Activated T-cell treated with anti-CD3 and anti-CD28 coated beads, Interleukin-2, amount 50 U/mL, for 24 hours (primary cell): ENCODE measurements around the gene NME8.
"Not testable (repeated sequence)": the region's sequence is repeated elsewhere in the genome, so short reads cannot be mapped to it uniquely, and the experiment has no call there.

Experiments
- DNase-seq: peaks from one replicate; pipeline ENCODE4 v3.0.0-alpha.2; 2020
- H3K27ac Mint-ChIP-seq: 2 replicates; pipeline ENCODE4 v1.8.0; 2020; ENCODE audit warnings: mild to moderate bottlenecking, mixed read lengths
- H3K27me3 Mint-ChIP-seq: 2 replicates; pipeline ENCODE4 v1.8.0; 2020; ENCODE audit warnings: mixed read lengths
- H3K36me3 Mint-ChIP-seq: 2 replicates; pipeline ENCODE4 v1.8.0; 2020; ENCODE audit warnings: low read depth, mixed read lengths
- H3K4me1 Mint-ChIP-seq: 2 replicates; pipeline ENCODE4 v1.8.0; 2020; ENCODE audit warnings: low read depth, mixed read lengths
- H3K4me3 Mint-ChIP-seq: 2 replicates; pipeline ENCODE4 v1.8.0; 2020; ENCODE audit warnings: mild to moderate bottlenecking, moderate library complexity, mixed read lengths
- H3K9me3 Mint-ChIP-seq: 2 replicates; pipeline ENCODE4 v1.8.0; 2020; ENCODE audit warnings: mixed read lengths

NME8 gene, protein sequence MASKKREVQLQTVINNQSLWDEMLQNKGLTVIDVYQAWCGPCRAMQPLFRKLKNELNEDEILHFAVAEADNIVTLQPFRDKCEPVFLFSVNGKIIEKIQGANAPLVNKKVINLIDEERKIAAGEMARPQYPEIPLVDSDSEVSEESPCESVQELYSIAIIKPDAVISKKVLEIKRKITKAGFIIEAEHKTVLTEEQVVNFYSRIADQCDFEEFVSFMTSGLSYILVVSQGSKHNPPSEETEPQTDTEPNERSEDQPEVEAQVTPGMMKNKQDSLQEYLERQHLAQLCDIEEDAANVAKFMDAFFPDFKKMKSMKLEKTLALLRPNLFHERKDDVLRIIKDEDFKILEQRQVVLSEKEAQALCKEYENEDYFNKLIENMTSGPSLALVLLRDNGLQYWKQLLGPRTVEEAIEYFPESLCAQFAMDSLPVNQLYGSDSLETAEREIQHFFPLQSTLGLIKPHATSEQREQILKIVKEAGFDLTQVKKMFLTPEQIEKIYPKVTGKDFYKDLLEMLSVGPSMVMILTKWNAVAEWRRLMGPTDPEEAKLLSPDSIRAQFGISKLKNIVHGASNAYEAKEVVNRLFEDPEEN

GRCh38 chr7:37848297-37848696 lies at the start of gene NME8:
Gene NME8, plus strand, starts transcription at chr7:37848597. Its CDS starts 1,670 bp downstream, at chr7:37850267.
- H3K4me1 Mint-ChIP-seq = no peaks in the 10 kb centered on the region
- peaks cover 2% of the 10 kb centered on the region for H3K9me3 Mint-ChIP-seq
- no peak within 1 kb of the TSS for H3K4me3 Mint-ChIP-seq
- DNase-seq = no peak
- H3K27me3 Mint-ChIP-seq = peaks cover 23% of the 10 kb centered on the region
- no peak within 1 kb of the TSS for H3K27ac Mint-ChIP-seq
- H3K36me3 Mint-ChIP-seq = no peaks in the 10 kb centered on the region

- H3K36me3 Mint-ChIP-seq = no peaks in the 10 kb centered on the region
- peaks cover 11% of the 10 kb centered on the region for H3K27me3 Mint-ChIP-seq
- peaks cover 2% of the 10 kb centered on the region for H3K9me3 Mint-ChIP-seq
- no peak overlapping the region for H3K4me3 Mint-ChIP-seq
- no peak overlapping the region for H3K27ac Mint-ChIP-seq
- no peak for DNase-seq
- no peaks in the 10 kb centered on the region for H3K4me1 Mint-ChIP-seq
Measured at GRCh38 chr7:37806152-37806551, 42.2 kb upstream of the NME8 start.

GRCh38 chr7:37812161-37812580 lies 36.2 kb upstream of the NME8 start:
- not testable (repeated sequence) for H3K9me3 Mint-ChIP-seq, H3K36me3 Mint-ChIP-seq, DNase-seq, H3K4me3 Mint-ChIP-seq, H3K27me3 Mint-ChIP-seq, H3K27ac Mint-ChIP-seq, H3K4me1 Mint-ChIP-seq

GRCh38 chr7:37815671-37816371 lies 32.6 kb upstream of the NME8 start:
- Mint-ChIP-seq H3K27me3 (no peaks in the 10 kb centered on the region), H3K4me1 (no peaks in the 10 kb centered on the region), H3K4me3 (no peak overlapping the region), H3K36me3 (no peaks in the 10 kb centered on the region), H3K27ac (no peak overlapping the region), H3K9me3 (peaks cover 3% of the 10 kb centered on the region)
- no peak for DNase-seq

GRCh38 chr7:37816922-37817590 lies 31.3 kb upstream of the NME8 start:
- Mint-ChIP-seq H3K27ac (no peak overlapping the region), H3K4me3 (no peak overlapping the region), H3K27me3 (no peaks in the 10 kb centered on the region), H3K36me3 (no peaks in the 10 kb centered on the region), H3K9me3 (peaks cover 3% of the 10 kb centered on the region), H3K4me1 (no peaks in the 10 kb centered on the region)
- DNase-seq = no peak

- Mint-ChIP-seq H3K27ac (no peak overlapping the region), H3K27me3 (no peaks in the 10 kb centered on the region), H3K4me3 (no peak overlapping the region), H3K9me3 (peaks cover 3% of the 10 kb centered on the region), H3K36me3 (no peaks in the 10 kb centered on the region), H3K4me1 (no peaks in the 10 kb centered on the region)
- no peak for DNase-seq
Measured at GRCh38 chr7:37817591-37817960, 30.8 kb upstream of the NME8 start.

GRCh38 chr7:37817996-37818720 lies 30.2 kb upstream of the NME8 start:
- H3K36me3 Mint-ChIP-seq = no peaks in the 10 kb centered on the region

GRCh38 chr7:37820708-37821468 lies 27.5 kb upstream of the NME8 start:
- Mint-ChIP-seq H3K27me3 (no peaks in the 10 kb centered on the region), H3K4me1 (peaks cover 2% of the 10 kb centered on the region), H3K9me3 (peaks cover 3% of the 10 kb centered on the region), H3K27ac (no peak overlapping the region), H3K36me3 (no peaks in the 10 kb centered on the region), H3K4me3 (no peak overlapping the region)
- DNase-seq = no peak

More at GRCh38 chr7:37817996-37818720, 30.2 kb upstream of the NME8 start:
- Mint-ChIP-seq H3K9me3 (peaks cover 3% of the 10 kb centered on the region), H3K27me3 (no peaks in the 10 kb centered on the region), H3K4me1 (no peaks in the 10 kb centered on the region), H3K4me3 (no peak overlapping the region), H3K27ac (no peak overlapping the region)
- no peak for DNase-seq

DNA sequence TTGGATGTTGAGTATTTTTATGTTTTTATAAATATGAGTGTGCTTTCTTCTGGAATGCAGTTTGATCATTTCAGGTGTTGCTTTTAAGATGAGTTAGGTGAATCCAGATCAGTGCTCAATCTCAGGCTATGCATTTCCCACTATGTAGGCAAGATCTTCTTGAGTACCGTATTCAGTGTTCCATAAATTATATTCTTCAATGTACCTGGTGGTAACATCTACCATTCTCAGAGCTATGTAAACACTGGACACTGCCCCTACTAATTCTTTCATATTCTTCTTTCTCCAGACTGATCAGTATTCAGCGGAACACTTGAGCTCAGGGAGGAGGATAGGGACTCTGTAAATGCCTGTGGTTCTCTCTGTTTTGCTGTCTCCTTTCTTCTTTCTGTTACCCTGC lies 25.5 kb upstream of the NME8 start:
- H3K36me3 Mint-ChIP-seq = no peaks in the 10 kb centered on the region
- peaks cover 3% of the 10 kb centered on the region for H3K9me3 Mint-ChIP-seq
- H3K27me3 Mint-ChIP-seq = no peaks in the 10 kb centered on the region

GRCh38 chr7:37823557-37823956 lies 24.8 kb upstream of the NME8 start:
- H3K27ac Mint-ChIP-seq = no peak overlapping the region

More for the DNA sequence above, 25.5 kb upstream of the NME8 start:
- peaks cover 2% of the 10 kb centered on the region for H3K4me1 Mint-ChIP-seq
- no peak for DNase-seq
- no peak overlapping the region for H3K27ac Mint-ChIP-seq
- H3K4me3 Mint-ChIP-seq = no peak overlapping the region

GRCh38 chr7:37825038-37825437 lies 23.4 kb upstream of the NME8 start:
- no peak overlapping the region for H3K27ac Mint-ChIP-seq
- no peak for DNase-seq
- H3K27me3 Mint-ChIP-seq = peaks cover 5% of the 10 kb centered on the region
- H3K9me3 Mint-ChIP-seq = peaks cover 3% of the 10 kb centered on the region
- no peak overlapping the region for H3K4me3 Mint-ChIP-seq
- peaks cover 2% of the 10 kb centered on the region for H3K4me1 Mint-ChIP-seq
- H3K36me3 Mint-ChIP-seq = no peaks in the 10 kb centered on the region

More at GRCh38 chr7:37823557-37823956, 24.8 kb upstream of the NME8 start:
- Mint-ChIP-seq H3K4me1 (peaks cover 2% of the 10 kb centered on the region), H3K36me3 (no peaks in the 10 kb centered on the region), H3K9me3 (peaks cover 3% of the 10 kb centered on the region), H3K4me3 (no peak overlapping the region), H3K27me3 (no peaks in the 10 kb centered on the region)
- DNase-seq = no peak

- DNase-seq = no peak
- H3K27me3 Mint-ChIP-seq = peaks cover 5% of the 10 kb centered on the region
- H3K36me3 Mint-ChIP-seq = no peaks in the 10 kb centered on the region
- no peaks in the 10 kb centered on the region for H3K9me3 Mint-ChIP-seq
- H3K4me1 Mint-ChIP-seq = peaks cover 2% of the 10 kb centered on the region
- no peak overlapping the region for H3K4me3 Mint-ChIP-seq
- H3K27ac Mint-ChIP-seq = no peak overlapping the region
Measured at GRCh38 chr7:37826825-37827224, 21.6 kb upstream of the NME8 start.

- Mint-ChIP-seq H3K27ac (no peak overlapping the region), H3K36me3 (no peaks in the 10 kb centered on the region), H3K4me1 (peaks cover 8% of the 10 kb centered on the region), H3K9me3 (no peaks in the 10 kb centered on the region), H3K27me3 (peaks cover 8% of the 10 kb centered on the region), H3K4me3 (no peak overlapping the region)
- DNase-seq = no peak
Measured at GRCh38 chr7:37831244-37831643, 17.2 kb upstream of the NME8 start.
